H54 (cell line): Measurements from ENCODE around the gene ACTN2.
"Not testable (repeated sequence)": the region's sequence is repeated elsewhere in the genome, so short reads cannot be mapped to it uniquely, and the experiment has no call there.

Experiments
- DNase-seq: peaks from one replicate; pipeline ENCODE4 v3.0.0; 2011; ENCODE audit warnings: low spot score, mixed read lengths; ENCODE audit not compliant: insufficient read length
- FAIRE-seq: peaks from 3 replicates; lab custom pipeline; 2011; peaks lifted over from hg19 to GRCh38; lab: Jason Lieb, UNC
- POLR2A ChIP-seq: IDR thresholded peaks from 2 replicates; pipeline ENCODE4 v1.6.1; 2011; ENCODE audit warnings: low read depth, mild to moderate bottlenecking, low read length

ACTN2 gene

GRCh38 chr1:236685917-236686814, at the start of gene ACTN2:
ACTN2 (plus strand) TSS chr1:236686499; CDS start chr1:236686674, 175 bp downstream.
- DNase-seq (no peak), FAIRE-seq (no peak)
- no peak for TF ChIP-seq POLR2A

GRCh38 chr1:236638945-236639344, 47.4 kb upstream of the ACTN2 start:
- no peak for TF ChIP-seq POLR2A
- DNase-seq (no peak), FAIRE-seq (no peak)

GRCh38 chr1:236639686-236640085, 46.6 kb upstream of the ACTN2 start:
- no peak for DNase-seq
- no peak for TF ChIP-seq POLR2A
- no peak for FAIRE-seq

- TF ChIP-seq POLR2A = no peak
- FAIRE-seq (no peak), DNase-seq (no peak)
Measured at GRCh38 chr1:236642763-236643162, 43.5 kb upstream of the ACTN2 start.

GRCh38 chr1:236645016-236645680, 41.2 kb upstream of the ACTN2 start:
- FAIRE-seq = no peak
- TF ChIP-seq POLR2A = no peak
- DNase-seq = no peak

- DNase-seq (no peak), FAIRE-seq (no peak)
- no peak for TF ChIP-seq POLR2A
Measured at GRCh38 chr1:236654511-236654910, 31.8 kb upstream of the ACTN2 start.

- FAIRE-seq (no peak), DNase-seq (no peak)
- no peak for TF ChIP-seq POLR2A
Measured at GRCh38 chr1:236654957-236655356, 31.3 kb upstream of the ACTN2 start.

GRCh38 chr1:236657398-236657797, 28.9 kb upstream of the ACTN2 start:
- TF ChIP-seq POLR2A = no peak
- DNase-seq (no peak), FAIRE-seq (no peak)

GRCh38 chr1:236659792-236660587, 26.3 kb upstream of the ACTN2 start:
- no peak for FAIRE-seq
- DNase-seq = no peak
- TF ChIP-seq POLR2A = no peak

- TF ChIP-seq POLR2A = no peak
- no peak for DNase-seq
- no peak for FAIRE-seq
Measured at GRCh38 chr1:236663934-236664333, 22.4 kb upstream of the ACTN2 start.

- FAIRE-seq, DNase-seq: not testable (repeated sequence)
Measured at GRCh38 chr1:236668909-236669308, 17.4 kb upstream of the ACTN2 start.

GRCh38 chr1:236670060-236670459, 16.2 kb upstream of the ACTN2 start:
- FAIRE-seq (no peak), DNase-seq (no peak)

GRCh38 chr1:236673289-236673919, 12.9 kb upstream of the ACTN2 start:
- TF ChIP-seq POLR2A = no peak
- no peak for DNase-seq
- no peak for FAIRE-seq

More at GRCh38 chr1:236670060-236670459, 16.2 kb upstream of the ACTN2 start:
- TF ChIP-seq POLR2A = no peak
